Measurements from ENCODE around the gene CAPZA3. TPM values are rescaled to one million over a fixed set of nuclear protein-coding genes. Genes with fewer than 3 reads are reported as not detected.

The CAPZA3 gene
- total RNA-seq, 2 experiments from 2014 or later, result not detected

Other genes starting within 250 kb of the CAPZA3 start
- gene PLCZ1, start 107 bp upstream of the CAPZA3 start, total RNA-seq, result not detected